Stimulated activated CD4-positive, alpha-beta T cell treated with anti-CD3 and anti-CD28 coated beads, TNF-alpha, amount 100 ng/mL, for 48 hours (primary cell): ENCODE results near the gene CCNB1.
"Not testable (repeated sequence)": the region's sequence is repeated elsewhere in the genome, so short reads cannot be mapped to it uniquely, and the experiment has no call there.

Experiments
- DNase-seq, 3 donors: peaks; one replicate each; pipeline ENCODE4 v3.0.0-alpha.2; 2020; ENCODE audit warnings: low read depth in 3 of 3

Gene CCNB1

GRCh38 chr5:69184621-69185020, 17.7 kb downstream of the CCNB1 start:
- no peak for DNase-seq

- DNase-seq, result no peak
Observed at GRCh38 chr5:69187342-69187741, 20.4 kb downstream of the CCNB1 start.

GRCh38 chr5:69188811-69189161, 21.8 kb downstream of the CCNB1 start:
- DNase-seq, result no peak

GRCh38 chr5:69189162-69190086, 22.5 kb downstream of the CCNB1 start, which contains the start of gene CENPH:
Gene CENPH, plus strand, starts transcription at chr5:69189583. Its CDS starts 52 bp downstream, at chr5:69189635.
- DNase-seq, result peak; percentile 86 to 89 (median 88)

GRCh38 chr5:69202497-69202896, 35.5 kb downstream of the CCNB1 start:
- DNase-seq, result no peak

GRCh38 chr5:69206528-69207190, 39.7 kb downstream of the CCNB1 start:
- no peak for DNase-seq

GRCh38 chr5:69209602-69210001, 42.7 kb downstream of the CCNB1 start:
- DNase-seq, result no peak

- DNase-seq, result no peak
Observed at GRCh38 chr5:69211200-69211599, 44.2 kb downstream of the CCNB1 start.

- DNase-seq, result no peak
Observed at GRCh38 chr5:69212022-69212421, 45.1 kb downstream of the CCNB1 start.

GRCh38 chr5:69213513-69214215, 46.7 kb downstream of the CCNB1 start:
- DNase-seq, result no peak

GRCh38 chr5:69217151-69217511, 50.2 kb downstream of the CCNB1 start:
- DNase-seq, result no peak

GRCh38 chr5:69217548-69218526, 50.9 kb downstream of the CCNB1 start:
- DNase-seq, result peak; percentile 88 to 95 (median 90)

GRCh38 chr5:69219939-69220338, 53.0 kb downstream of the CCNB1 start:
- DNase-seq, result no peak

GRCh38 chr5:69220371-69220770, 53.4 kb downstream of the CCNB1 start:
- DNase-seq, result not testable (repeated sequence)

- DNase-seq, result not testable (repeated sequence)
Observed at GRCh38 chr5:69220833-69221232, 53.9 kb downstream of the CCNB1 start.

- no peak for DNase-seq
Observed at GRCh38 chr5:69224520-69224919, 57.6 kb downstream of the CCNB1 start.

GRCh38 chr5:69225860-69226259, 58.9 kb downstream of the CCNB1 start:
- no peak for DNase-seq
